GM19240 (cell line): Measurements from ENCODE around the gene MRGPRX3.

ENCODE experiments used
- DNase-seq: peaks from one replicate; pipeline ENCODE4 v3.0.0; 2011; ENCODE audit warnings: low spot score; ENCODE audit not compliant: insufficient read length

Gene MRGPRX3

GRCh38 chr11:18168372-18168771, 36.0 kb downstream of the MRGPRX3 start:
- DNase-seq, result no peak

- DNase-seq, result no peak
These were observed 39.1 kb downstream of the MRGPRX3 start for GRCh38 chr11:18171377-18172000.

- no peak for DNase-seq
These were observed 40.3 kb downstream of the MRGPRX3 start, which contains the start of gene MRGPRX4 for GRCh38 chr11:18172666-18173065. Gene MRGPRX4 (plus strand): TSS chr11:18172837. CDS start chr11:18173257, 420 bp downstream.

GRCh38 chr11:18173225-18173866, 41.0 kb downstream of the MRGPRX3 start:
- no peak for DNase-seq
